ENCODE measurements around the gene SERTAD3.

DNA sequence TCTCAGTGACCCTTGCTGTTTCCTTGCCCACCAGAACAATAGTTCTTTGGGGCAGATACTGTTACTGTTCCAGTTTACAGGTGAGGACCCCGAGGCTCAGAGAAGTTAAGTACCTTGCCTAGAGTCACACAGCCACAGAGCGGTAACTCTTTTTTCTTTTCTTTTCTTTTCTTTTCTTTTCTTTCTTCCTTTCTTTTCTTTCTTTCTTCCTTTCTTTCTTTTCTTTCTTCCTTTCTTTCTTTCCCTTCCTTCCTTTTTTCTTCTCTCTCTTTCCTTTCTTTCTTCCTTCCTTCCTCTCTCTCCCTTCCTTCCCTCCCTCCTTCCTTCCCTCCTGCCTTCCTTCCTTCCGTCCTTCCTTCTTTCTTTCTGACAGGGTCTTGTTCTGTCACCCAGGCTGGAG lies 26.1 kb downstream of the SERTAD3 start:
- no peak for TF ChIP-seq POLR2A (IDR thresholded peaks at IDR 0.05)
- TF ChIP-seq, protein P1, sequence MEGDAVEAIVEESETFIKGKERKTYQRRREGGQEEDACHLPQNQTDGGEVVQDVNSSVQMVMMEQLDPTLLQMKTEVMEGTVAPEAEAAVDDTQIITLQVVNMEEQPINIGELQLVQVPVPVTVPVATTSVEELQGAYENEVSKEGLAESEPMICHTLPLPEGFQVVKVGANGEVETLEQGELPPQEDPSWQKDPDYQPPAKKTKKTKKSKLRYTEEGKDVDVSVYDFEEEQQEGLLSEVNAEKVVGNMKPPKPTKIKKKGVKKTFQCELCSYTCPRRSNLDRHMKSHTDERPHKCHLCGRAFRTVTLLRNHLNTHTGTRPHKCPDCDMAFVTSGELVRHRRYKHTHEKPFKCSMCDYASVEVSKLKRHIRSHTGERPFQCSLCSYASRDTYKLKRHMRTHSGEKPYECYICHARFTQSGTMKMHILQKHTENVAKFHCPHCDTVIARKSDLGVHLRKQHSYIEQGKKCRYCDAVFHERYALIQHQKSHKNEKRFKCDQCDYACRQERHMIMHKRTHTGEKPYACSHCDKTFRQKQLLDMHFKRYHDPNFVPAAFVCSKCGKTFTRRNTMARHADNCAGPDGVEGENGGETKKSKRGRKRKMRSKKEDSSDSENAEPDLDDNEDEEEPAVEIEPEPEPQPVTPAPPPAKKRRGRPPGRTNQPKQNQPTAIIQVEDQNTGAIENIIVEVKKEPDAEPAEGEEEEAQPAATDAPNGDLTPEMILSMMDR (IDR thresholded peaks at IDR 0.05): no peak
